Ramos (cell line): ENCODE data around the gene SLCO3A1.

ENCODE experiments used
- in situ Hi-C: fragments of 300-500 bp; cut with MboI; formaldehyde crosslinking; loops from one replicate; pipeline ENCODE4 v1.14.3; 2022; ENCODE audit warnings: low sequenced_read_pairs; ENCODE audit not compliant: unreplicated experiment

Gene SLCO3A1

DNA sequence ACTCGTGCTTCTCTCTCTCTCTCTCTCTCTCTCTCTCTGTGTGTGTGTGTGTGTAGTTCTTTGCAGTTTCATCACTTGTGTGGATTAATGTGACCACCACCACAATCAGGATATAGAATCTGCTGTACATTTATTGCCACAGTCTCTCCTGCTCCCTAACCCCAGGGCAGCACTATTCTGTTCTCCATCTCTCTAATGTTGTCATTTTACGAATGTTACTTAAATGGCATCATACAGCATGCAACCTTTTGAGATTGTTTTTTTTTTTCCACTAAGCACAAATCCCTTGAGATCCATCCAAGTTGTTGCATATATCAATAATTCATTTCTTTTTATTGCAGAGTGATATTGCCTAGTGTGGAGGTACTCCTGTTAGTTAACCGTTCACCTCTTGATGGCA, 26.9 kb downstream of the SLCO3A1 start:
- in situ Hi-C loops, result no loop called here

- in situ Hi-C loops, result no loop called here
Measured at GRCh38 chr15:91881569-91882297, 28.2 kb downstream of the SLCO3A1 start.

DNA sequence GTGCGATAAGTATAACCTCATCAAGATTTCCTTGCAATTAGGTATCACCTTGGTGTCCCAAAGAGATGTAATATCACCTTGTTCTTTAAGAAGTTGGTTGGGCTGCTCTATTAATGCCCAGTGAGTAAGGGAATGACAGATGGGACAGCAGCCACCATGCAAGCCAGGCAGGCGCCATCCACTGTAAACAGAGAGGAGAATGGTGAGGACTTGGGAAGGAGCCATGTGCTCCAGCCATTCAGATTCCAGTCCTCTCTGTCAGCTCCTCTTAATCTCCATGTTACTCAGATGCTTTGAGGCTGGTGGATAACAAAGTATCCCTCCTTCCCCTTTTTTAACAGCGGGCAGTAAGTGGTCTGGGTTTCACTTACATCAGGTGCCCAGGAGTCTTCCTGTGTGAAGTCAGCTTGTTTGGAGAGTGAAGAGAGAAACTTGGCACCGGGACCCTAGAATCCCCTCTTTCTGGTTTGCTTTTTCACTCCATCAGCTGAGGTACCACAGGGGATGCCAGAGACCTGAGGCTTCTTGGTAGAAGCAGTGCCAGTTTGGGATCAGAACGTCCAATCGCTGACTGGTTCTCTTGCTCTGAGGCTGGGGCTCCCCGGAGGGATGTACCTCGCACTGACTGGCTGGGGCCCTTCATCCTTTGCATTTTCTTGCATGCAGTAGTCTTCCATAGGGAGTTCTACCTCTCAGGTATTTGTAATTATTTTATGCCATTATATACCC, 29.5 kb downstream of the SLCO3A1 start:
- in situ Hi-C loops, result no loop called here

DNA sequence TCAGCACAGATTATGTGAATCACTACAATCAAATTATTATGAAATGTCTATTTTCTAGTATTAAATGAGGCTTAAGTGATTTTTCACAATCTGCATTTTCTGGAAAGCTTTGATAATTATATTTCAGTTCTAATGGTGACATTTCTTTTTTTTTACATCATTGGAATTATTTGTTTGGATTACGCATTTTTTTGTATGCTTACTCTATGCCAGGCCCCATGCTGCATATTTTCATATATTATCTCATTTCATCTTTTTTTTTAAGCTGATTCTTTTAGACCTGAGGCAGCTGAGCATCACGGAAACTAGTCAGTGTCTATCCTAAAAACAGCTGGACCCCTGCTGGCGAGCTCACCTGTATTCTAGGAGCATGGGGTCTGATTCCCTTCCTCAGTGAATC, 31.1 kb downstream of the SLCO3A1 start:
- in situ Hi-C loops, result no loop called here

GRCh38 chr15:91885054-91885453, 31.5 kb downstream of the SLCO3A1 start:
- in situ Hi-C loops, result no loop called here

GRCh38 chr15:91885714-91886270, 32.3 kb downstream of the SLCO3A1 start:
- in situ Hi-C loops, result no loop called here

GRCh38 chr15:91886878-91887277, 33.4 kb downstream of the SLCO3A1 start:
- in situ Hi-C loops, result no loop called here

DNA sequence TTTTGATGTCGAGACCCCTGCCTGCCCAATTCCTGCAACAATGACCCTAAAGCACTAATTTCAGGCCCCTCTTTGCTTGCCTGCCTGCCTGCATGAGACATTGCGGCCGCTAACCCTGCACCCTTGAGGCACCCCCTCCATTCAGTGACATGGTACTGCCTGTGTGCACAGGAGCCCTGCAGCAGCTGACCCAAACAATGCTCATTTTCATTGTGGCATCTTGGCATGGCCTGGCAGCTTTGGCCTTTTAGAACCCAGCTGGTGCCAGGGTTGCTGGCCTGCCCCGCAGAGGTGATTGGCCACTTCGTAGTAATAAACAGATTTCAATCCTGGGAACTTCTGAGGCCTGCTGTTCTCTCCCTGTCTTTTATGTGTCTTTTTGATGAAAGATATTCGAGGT, 33.8 kb downstream of the SLCO3A1 start:
- in situ Hi-C loops, result no loop called here

DNA sequence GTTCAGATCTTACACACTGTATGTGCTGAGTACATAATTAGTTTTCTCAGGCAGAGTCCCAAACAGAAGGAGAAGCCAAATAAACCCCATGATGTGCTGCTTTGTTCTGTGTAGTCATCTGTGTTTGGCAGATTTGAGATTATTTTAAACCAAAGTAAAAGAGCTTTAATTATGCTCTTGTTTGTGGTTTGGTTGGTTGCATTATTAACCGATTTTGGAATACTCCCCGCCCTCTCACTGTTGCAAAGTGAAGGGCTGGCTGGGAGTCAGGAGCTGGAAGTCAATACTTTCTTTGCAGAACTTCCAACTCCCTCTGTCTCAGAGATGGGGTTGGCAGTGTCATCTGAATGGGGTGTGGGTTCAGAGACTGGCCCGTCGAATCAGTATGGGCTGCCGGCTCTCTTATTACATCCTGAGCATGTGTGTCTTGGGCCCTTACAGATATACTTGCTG, 34.4 kb downstream of the SLCO3A1 start:
- in situ Hi-C loops, result no loop called here

DNA sequence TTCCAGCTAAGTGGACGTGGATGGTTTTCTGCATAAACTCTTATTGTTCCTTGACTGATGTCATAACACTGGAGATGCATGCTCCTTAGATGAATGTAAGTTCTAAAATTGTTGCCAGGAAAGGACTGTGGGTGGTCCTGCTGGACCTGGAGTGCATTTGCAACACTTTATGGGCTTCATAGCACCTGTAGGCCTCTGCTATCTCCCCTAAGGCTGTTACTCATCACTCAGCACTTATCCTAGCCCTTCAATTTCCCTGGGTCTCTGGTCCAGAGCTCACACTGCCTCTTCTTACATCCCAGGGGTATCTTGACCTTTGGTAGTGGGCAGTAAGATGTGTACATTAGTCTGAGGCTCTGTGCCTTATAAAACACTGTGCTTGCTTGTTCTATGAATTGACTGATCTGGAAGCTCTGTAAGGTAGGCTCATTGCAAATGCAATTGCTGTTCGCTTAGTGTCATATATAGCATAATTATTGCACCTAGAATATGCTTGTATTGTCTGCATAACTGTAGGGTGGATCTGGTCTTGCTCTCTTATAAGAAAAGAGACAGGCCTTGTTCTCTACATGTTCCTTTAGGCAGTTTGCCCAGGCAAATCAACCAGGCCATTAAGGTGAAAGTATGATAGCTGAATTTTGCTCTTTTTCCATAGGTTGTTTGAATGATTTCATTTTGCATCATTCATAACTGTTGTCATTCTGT, 35.8 kb downstream of the SLCO3A1 start:
- in situ Hi-C loops, result no loop called here

DNA sequence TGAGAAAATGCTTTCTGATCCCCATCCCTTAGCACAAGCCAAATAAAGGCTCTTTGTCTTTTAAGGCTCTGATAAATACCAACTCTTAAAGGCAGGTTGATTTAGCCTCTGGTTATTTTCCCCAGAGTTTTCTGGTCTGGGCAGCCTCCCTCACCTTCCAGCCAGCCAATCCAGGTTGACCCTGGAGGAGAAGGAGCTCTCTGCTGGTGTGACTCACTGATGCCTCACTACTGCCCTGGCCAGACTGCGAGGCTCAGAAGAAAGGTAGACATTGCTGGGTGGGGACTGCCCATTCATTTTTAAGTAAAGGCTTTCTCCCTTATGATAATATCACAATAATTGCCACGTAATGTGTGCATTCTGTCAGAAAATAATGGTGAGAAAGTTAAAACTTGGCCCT, 37.1 kb downstream of the SLCO3A1 start:
- in situ Hi-C loops, result no loop called here

GRCh38 chr15:91891101-91891500, 37.6 kb downstream of the SLCO3A1 start:
- in situ Hi-C loops, result no loop called here

DNA sequence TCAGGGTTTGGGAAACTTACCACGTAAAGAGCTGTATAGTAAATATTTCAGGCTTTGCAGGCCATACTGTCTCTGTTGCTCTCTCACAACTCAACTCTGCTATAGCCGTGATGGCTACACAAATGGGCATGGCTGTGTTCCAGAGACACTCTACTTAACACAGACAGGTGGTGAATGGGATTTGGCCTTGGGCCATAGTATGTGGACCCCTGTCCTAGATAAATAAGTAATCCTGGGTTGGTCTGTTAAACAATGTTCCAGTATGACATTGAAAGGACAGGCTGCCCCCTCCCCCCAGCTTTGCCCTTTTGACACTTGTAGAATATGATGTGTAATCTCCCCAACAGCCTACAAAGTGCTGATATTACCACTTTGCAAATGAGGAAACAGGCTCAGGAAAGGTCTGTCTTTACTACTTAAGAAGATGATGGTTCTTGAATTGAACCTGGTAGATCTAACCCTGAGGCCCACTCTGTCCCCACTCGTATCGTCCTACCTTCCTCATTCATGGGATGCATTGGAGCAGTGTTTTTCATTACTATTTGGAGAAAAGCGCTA, 38.4 kb downstream of the SLCO3A1 start:
- in situ Hi-C loops, result no loop called here

- in situ Hi-C loops, result no loop called here
Measured at GRCh38 chr15:91892436-91892835, 38.9 kb downstream of the SLCO3A1 start.

GRCh38 chr15:91894606-91895005, 41.1 kb downstream of the SLCO3A1 start:
- in situ Hi-C loops, result no loop called here

GRCh38 chr15:91895051-91895450, 41.5 kb downstream of the SLCO3A1 start:
- in situ Hi-C loops, result no loop called here

- in situ Hi-C loops, result no loop called here
Measured at GRCh38 chr15:91896341-91897055, 43.0 kb downstream of the SLCO3A1 start.

DNA sequence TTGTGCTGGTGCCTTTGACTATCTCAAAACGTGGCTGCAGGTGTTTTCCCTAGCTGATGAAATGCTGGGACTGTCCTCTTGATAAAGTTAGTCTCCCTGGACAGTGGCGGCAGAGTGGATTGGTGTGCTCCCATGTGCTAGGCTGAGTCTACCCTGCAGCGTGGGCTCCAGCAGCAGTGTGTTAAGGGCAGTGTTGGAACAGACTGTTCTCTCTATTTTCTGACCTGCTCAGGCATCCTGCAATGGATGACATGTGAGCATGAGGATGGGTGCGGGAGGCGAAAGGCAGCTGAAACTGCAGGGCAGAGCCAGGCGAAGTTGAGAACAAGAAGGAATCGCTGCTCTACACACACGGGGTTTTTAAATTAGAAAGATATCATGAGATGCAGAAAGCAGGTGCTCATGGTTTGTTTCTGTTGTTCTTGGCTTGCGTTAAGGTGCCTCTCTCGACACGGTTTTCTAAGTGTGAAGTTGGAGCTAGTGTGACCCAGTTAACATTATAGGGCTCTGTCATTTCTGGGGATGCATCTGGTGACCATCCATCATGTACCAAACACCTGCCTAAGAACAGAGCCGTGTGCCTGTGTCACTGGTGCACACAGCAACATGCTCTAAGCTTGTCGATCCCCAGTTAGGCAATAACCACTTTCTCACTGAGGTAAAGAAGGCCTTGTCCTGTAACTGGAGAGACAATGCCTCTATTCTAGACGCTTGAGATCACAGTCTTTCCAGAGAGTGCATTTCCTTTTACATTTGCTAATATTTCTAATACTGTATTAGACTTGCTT, 44.3 kb downstream of the SLCO3A1 start:
- in situ Hi-C loops, result no loop called here

- in situ Hi-C loops, result no loop called here
Measured at GRCh38 chr15:91898843-91899242, 45.3 kb downstream of the SLCO3A1 start.
